Measurements from ENCODE around the gene S1PR5.

GRCh38 chr19:10533646-10534386 lies 16.6 kb upstream of the S1PR5 start:
- no peak for TF ChIP-seq CTCF (IDR thresholded peaks at IDR 0.05; ENCODE audit: low read depth, low read length, missing input control)
- TF ChIP-seq YY1 (IDR thresholded peaks at IDR 0.05), result no peak
- no peak for TF ChIP-seq ZBTB33 (IDR thresholded peaks at IDR 0.05)
- TF ChIP-seq JUND (IDR thresholded peaks at IDR 0.05), result no peak
- TF ChIP-seq MAX (IDR thresholded peaks at IDR 0.05), result no peak
- no peak for TF ChIP-seq RAD21 (IDR thresholded peaks at IDR 0.05)
- no peak for TF ChIP-seq EGR1 (IDR thresholded peaks at IDR 0.05; ENCODE audit: low read depth in 2 of 2)
- TF ChIP-seq TAF1 (conservative IDR thresholded peaks at IDR 0.05), result no peak
- no peak for TF ChIP-seq FOXA2 (IDR thresholded peaks at IDR 0.05)
- TF ChIP-seq REST (IDR thresholded peaks at IDR 0.05), result no peak
- no peak for TF ChIP-seq SP1 (IDR thresholded peaks at IDR 0.05)

Measured in liver (tissue), 3 donors.